Measurements from ENCODE around the gene CNTN4.
A peak's percentile ranks its signal among the peaks of the same experiment; 100 is the strongest.

The CNTN4 gene

GRCh38 chr3:3074551-3075257 lies 976.0 kb downstream of the CNTN4 start:
- Histone ChIP-seq H3K36me3 (replicated peaks; ENCODE audit: insufficient read depth, low read length) (no peaks in the 10 kb centered on the region), H3K4me1 (ENCODE audit: low read length) (no peaks in the 10 kb centered on the region), H3K27ac (ENCODE audit: low read length) (no peak overlapping the region), H3K9ac (ENCODE audit: low read length) (no peak overlapping the region), H2AFZ (ENCODE audit: low read length) (no peak overlapping the region), H3K9me3 (replicated peaks; ENCODE audit: insufficient read depth, low read length) (no peaks in the 10 kb centered on the region), H3K9me2 (replicated peaks; ENCODE audit: insufficient read depth, low read length) (no peaks in the 10 kb centered on the region), H3K4me2 (ENCODE audit: low read depth, low read length) (no peak overlapping the region), H3K27me3 (replicated peaks; ENCODE audit: insufficient read depth, low read length) (no peaks in the 10 kb centered on the region), H3K4me3 (ENCODE audit: low read length) (no peak overlapping the region), H3F3A (ENCODE audit: insufficient read depth, low read length) (no peaks in the 10 kb centered on the region), H4K20me1 (ENCODE audit: insufficient read depth, low read length) (no peaks in the 10 kb centered on the region), H3K79me2 (ENCODE audit: low read length) (no peaks in the 10 kb centered on the region)
- TF ChIP-seq EZH2phosphoT487 (IDR thresholded peaks at IDR 0.05; ENCODE audit: low read length) (no peak), CTCF (IDR thresholded peaks at IDR 0.05; ENCODE audit: low read length) (no peak), EZH2 (optimal IDR thresholded peaks at IDR 0.05; ENCODE audit: low read depth, low read length) (no peak)
- DNase-seq, result no peak

GRCh38 chr3:3080309-3080708 lies 981.6 kb downstream of the CNTN4 start:
- Histone ChIP-seq H3K27me3 (replicated peaks; ENCODE audit: insufficient read depth, low read length) (no peaks in the 10 kb centered on the region), H3K9me2 (replicated peaks; ENCODE audit: insufficient read depth, low read length) (no peaks in the 10 kb centered on the region), H3K36me3 (replicated peaks; ENCODE audit: insufficient read depth, low read length) (no peaks in the 10 kb centered on the region), H3K9ac (ENCODE audit: low read length) (no peak overlapping the region), H3K27ac (ENCODE audit: low read length) (no peak overlapping the region), H3K4me2 (ENCODE audit: low read depth, low read length) (no peak overlapping the region), H3K79me2 (ENCODE audit: low read length) (no peaks in the 10 kb centered on the region), H3K9me3 (replicated peaks; ENCODE audit: insufficient read depth, low read length) (no peaks in the 10 kb centered on the region), H4K20me1 (ENCODE audit: insufficient read depth, low read length) (no peaks in the 10 kb centered on the region), H3F3A (ENCODE audit: insufficient read depth, low read length) (peaks cover 8% of the 10 kb centered on the region), H2AFZ (ENCODE audit: low read length) (no peak overlapping the region), H3K4me3 (ENCODE audit: low read length) (no peak overlapping the region), H3K4me1 (ENCODE audit: low read length) (peaks cover 18% of the 10 kb centered on the region)
- TF ChIP-seq EZH2 (optimal IDR thresholded peaks at IDR 0.05; ENCODE audit: low read depth, low read length), result no peak
- TF ChIP-seq CTCF (IDR thresholded peaks at IDR 0.05; ENCODE audit: low read length), result no peak
- TF ChIP-seq EZH2phosphoT487 (IDR thresholded peaks at IDR 0.05; ENCODE audit: low read length), result no peak
- DNase-seq, result no peak

GRCh38 chr3:3081381-3082233 lies 982.9 kb downstream of the CNTN4 start:
- peak; percentile 42 for DNase-seq
- H3K27me3 ChIP-seq (replicated peaks; ENCODE audit: insufficient read depth, low read length), result no peaks in the 10 kb centered on the region

More at GRCh38 chr3:3081381-3082233, 982.9 kb downstream of the CNTN4 start:
- Histone ChIP-seq H4K20me1 (ENCODE audit: insufficient read depth, low read length) (no peaks in the 10 kb centered on the region), H3K4me2 (ENCODE audit: low read depth, low read length) (peak overlapping the region; percentile 71), H3K36me3 (replicated peaks; ENCODE audit: insufficient read depth, low read length) (no peaks in the 10 kb centered on the region), H3K9ac (ENCODE audit: low read length) (no peak overlapping the region), H3K9me3 (replicated peaks; ENCODE audit: insufficient read depth, low read length) (no peaks in the 10 kb centered on the region), H3K79me2 (ENCODE audit: low read length) (no peaks in the 10 kb centered on the region), H3F3A (ENCODE audit: insufficient read depth, low read length) (peaks cover 8% of the 10 kb centered on the region), H3K4me1 (ENCODE audit: low read length) (peaks cover 18% of the 10 kb centered on the region), H3K27ac (ENCODE audit: low read length) (peak overlapping the region; percentile 72), H2AFZ (ENCODE audit: low read length) (0 out of 2 replicates have a peak overlapping the region, but pooled peaks have one; percentile 39), H3K4me3 (ENCODE audit: low read length) (peak overlapping the region; percentile 15; the same call in 1 of the 2 replicates), H3K9me2 (replicated peaks; ENCODE audit: insufficient read depth, low read length) (no peaks in the 10 kb centered on the region)
- TF ChIP-seq EZH2phosphoT487 (IDR thresholded peaks at IDR 0.05; ENCODE audit: low read length), result no peak
- TF ChIP-seq CTCF (IDR thresholded peaks at IDR 0.05; ENCODE audit: low read length), result no peak
- no peak for TF ChIP-seq EZH2 (optimal IDR thresholded peaks at IDR 0.05; ENCODE audit: low read depth, low read length)
